Activated CD4-positive, alpha-beta T cell treated with anti-CD3 and anti-CD28 coated beads for 48 hours (primary cell): Measurements from ENCODE around the gene C17orf113.
A peak's percentile ranks its signal among the peaks of the same experiment; 100 is the strongest.

Experiments used
- DNase-seq: peaks from one replicate; pipeline ENCODE4 v3.0.0-alpha.2; 2020

C17orf113 gene

DNA sequence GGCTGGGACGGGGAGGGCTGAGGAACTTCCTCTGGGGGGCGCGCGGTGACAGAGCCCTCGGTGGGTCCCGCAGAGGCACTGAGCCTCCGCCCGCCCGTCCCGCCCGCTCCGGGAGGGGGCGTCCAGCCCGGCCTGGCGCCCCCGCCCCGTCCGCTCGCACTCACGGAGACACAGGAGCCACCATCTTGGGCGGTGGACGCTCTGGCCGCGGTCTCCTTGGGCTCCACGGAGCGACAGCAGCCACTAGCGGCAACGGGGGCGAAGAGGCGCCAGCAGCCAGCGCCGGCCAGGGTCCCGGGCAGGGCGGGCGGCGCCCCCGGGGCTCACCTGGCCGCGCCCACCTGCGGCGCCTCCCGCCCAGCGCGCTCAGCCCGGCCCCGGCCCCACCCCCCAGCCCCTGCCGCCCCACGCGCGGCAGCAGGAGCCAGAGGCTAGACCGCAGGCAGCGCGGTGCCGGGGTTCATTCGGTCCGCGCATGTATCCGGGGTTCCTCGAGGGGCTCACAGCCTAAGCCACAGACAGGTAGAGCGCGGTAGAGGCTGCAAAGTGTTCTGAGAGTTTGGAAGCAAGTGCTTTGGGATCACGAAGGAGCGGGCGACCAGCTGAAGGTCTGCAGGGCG, at the start of gene C17orf113:
Gene C17orf113 (minus strand): TSS at position 209 of the 620 bp plus-strand sequence. CDS start 7,225 bp downstream, outside the sequence.
- DNase-seq = peak; percentile 55

DNA sequence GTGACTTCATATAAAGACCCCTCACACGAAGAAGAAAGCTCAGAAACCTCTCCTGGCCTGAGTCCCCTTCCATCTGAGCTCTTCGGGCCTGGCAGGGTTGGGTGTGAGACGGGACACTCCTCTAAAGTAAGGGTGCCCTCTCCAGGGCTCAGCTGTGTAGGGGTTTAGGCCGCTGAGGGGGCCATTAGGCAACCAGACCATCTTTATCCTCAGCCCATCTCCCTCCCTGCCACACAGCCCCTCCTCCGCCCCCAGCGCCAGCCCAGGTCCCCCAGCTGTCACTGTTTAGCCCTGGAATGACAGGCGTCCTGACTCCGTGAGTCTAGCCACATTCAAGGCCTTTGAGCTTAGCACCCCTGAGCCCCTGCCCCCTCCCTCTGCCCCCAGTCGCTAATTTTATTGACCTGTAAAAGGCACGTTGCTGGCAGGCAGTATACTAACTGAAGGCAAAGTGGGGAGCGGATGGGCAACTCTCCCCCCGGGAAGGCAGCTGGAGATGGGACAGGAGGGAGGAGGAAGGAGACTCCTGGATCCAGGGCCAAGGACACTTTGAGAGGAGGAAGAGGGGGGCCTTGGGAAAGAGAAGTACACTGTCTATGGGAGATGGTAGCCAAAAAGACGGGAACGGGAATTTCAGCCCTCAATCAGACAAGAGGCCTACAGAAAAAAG, 48.5 kb upstream of the C17orf113 start:
- no peak for DNase-seq

DNA sequence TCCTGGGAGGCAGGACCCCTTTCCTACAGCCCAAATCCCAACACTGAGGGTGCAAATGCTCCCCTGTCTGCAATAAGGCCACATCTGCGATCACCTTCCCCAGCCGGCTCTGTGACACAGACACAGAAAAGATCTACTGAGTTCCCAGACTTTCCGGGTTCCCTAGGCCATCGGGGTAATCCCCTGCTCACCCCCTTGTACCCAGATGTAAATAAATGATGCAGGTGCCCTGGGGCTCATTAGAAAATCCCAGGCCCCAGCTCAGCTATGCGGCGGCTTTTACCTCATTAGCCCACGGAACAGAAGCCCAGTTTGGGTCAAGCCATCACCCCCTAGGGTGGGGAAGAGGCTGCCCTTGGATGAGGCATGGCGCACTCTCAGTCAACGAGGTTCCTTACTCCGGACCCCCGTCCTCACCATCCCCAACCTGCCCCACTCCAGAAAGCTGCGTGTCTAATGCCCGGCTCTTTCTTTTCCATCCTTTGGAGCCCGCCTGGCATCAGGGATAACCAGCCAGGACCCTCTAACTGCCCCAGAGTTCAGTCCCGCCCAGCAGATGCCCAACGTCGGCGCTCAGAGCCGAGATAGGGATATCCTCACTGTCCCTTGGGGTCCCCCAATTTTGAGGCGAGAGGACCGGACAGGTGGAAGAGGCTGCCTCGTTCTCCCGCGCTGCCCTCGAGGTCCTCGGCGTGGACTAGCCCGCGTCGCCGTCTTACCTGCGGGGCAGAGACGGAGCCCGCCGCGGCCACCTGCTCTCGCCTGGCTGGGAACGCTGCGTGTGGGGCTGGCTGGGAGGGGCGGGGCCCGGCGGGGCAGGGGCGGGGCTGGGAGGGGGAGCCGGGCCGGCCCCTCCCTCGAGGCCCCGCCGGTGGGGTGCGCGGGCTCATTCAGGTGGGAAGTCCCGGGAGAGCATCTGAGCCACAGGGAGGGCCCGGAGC, 47.6 kb upstream of the C17orf113 start, which contains the start of gene ZNF385C:
Gene ZNF385C (minus strand): TSS at position 783 of the 941 bp plus-strand sequence. CDS start 35,417 bp downstream, outside the sequence.
- peak; percentile 50 for DNase-seq

GRCh38 chr17:42096360-42097111, 46.1 kb upstream of the C17orf113 start:
- DNase-seq = no peak

DNA sequence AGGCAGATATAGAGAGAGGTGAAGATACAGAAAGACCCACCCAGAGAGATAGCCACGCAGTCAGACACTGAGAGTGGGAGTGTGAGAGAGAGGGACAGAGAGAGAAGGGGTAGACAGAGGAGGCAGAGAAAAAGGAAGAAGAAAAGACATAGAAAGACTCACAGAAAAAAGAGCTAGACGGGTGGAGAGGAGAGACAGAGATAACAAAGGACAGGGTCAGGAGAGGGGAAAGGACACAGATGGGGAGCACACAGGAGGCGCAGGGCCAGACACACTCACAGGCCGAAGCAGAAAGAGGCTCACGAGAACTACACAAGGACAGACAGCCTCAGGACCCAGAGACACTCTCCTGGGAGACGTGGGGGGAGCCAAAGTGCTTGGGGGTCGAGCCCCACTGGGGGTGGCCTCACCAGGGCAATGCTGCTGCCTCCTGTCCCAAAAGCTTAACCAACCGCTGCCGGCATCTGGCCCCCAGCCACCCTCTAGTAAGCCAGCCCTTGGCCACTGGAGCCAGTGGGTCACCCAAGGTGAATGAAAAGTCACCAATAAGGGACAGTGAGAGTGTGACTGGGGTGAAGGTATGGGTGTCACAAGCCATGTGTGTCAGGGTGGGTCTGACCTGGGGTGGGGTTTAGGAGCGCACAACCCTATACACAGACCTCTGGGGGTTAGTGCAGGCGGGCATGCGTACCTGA, 44.1 kb upstream of the C17orf113 start:
- no peak for DNase-seq

- DNase-seq = no peak
Measured at GRCh38 chr17:42092939-42093338, 42.5 kb upstream of the C17orf113 start.

DNA sequence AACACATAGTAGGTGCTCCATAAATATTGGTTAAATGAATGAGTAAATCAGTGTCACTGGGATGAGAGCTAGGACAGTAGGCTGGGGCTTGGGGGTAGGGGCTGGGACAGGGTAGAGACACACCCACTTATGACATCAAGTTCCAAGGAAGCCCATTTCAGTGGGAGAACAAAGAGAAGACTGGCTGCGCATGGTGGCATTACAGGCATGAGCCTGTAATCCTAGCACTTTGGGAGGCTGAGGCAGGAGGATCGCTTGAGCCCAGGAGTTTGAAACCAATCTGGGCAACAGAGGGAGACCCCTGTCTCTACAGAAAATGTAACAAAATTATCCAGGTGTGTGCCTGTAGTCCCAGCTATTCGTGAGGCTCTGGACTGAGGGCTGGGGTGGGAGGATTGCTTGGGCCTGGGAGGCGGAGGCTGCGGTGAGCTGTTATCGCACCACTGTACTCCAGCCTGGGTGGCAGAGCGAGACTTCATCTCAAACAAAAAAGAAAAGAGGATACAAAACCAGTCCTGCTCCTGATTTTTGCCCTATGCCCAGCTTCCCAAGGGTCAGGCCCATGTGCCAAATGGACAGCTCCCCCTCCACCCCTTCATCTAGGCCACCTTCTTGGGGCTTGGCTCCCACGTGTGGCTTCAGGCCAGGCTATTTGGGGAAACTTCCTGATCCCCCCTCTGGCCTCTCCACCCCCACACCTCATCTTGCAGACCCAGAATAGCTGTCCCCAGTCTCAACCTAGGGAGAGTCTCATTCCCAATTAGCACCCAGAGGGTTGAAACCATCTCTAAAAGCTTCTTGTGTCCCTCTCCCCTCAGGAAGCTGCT, 40.8 kb upstream of the C17orf113 start:
- DNase-seq = no peak

GRCh38 chr17:42088736-42089135, 38.3 kb upstream of the C17orf113 start:
- DNase-seq = no peak

DNA sequence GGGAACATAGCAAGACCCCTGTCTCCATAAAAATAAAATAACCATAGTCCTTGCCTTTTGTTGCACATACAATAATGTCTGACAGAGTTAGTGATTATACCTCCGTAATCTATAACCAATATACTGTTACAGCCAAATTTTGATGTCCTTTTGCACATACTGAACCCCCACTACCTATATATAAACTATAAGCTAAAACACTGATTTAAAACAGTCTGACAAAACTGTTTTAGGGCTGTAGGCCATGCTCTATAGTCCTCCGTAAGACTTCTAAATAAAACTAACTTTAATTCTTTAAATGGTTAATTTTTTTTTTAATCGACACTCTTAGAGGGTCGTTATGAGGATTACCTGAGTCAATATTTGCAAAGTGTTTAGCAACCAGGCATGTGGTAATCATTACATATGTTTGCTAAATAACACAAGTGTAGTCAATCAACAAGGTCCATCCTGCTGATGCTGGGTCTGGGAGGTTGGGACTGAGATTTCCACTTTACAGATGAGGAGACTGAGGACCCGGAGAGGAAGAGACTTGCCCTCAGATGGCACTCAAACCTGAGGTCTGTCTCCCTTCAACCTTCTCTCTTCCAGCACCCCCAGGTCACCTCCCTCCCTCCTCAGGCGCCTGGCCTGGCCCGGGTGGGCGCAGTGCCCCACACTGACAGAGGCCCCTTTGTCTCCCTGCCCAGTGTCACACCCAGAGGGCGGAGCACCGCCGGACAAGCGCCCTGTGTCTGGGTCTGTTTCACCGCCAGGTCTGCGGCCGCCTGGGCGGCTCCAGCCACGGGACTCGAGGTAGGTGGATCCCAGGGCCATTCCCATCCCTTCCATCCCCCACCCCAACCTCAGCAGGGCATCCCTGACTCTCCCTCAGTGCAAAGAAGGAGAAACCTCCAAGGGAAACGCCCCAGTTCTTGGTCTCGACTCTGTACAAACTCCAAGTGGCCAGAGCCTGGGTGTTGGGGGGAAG, 37.6 kb upstream of the C17orf113 start:
- no peak for DNase-seq

- no peak for DNase-seq
Measured at GRCh38 chr17:42087042-42087701, 36.8 kb upstream of the C17orf113 start.

GRCh38 chr17:42081516-42082129, 31.2 kb upstream of the C17orf113 start:
- no peak for DNase-seq

- no peak for DNase-seq
Measured at GRCh38 chr17:42079541-42079940, 29.1 kb upstream of the C17orf113 start.

DNA sequence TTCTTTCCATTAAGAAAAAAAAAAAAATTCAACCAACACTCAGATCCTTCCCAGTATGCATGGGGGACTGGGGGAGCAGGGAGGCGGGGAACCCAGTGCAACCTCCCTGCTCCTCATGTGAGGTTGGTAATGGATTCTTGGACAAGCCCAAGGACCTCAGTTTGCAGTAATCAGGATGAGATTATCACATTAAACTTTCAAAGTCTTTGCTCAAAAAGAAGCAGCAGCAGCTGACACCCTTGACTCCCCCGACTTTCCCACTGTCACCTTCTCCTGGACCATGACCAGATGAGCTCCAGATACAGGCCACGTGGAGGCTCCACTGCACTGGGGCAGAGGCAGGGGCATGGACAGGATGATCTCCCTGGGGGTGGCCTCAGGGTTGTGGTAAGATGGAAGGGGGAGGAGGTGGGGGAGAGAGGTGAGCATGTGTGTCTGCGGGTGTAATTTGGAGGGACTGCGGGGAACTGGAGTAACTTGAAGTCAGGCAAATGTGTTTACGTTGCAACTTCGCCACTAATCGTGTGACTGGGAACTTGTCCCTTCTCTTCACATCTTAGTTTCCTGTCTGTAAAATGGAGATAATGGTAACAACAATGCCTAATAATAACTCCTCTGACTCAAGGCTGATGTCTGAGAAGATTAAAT, 28.1 kb upstream of the C17orf113 start:
- DNase-seq = no peak

DNA sequence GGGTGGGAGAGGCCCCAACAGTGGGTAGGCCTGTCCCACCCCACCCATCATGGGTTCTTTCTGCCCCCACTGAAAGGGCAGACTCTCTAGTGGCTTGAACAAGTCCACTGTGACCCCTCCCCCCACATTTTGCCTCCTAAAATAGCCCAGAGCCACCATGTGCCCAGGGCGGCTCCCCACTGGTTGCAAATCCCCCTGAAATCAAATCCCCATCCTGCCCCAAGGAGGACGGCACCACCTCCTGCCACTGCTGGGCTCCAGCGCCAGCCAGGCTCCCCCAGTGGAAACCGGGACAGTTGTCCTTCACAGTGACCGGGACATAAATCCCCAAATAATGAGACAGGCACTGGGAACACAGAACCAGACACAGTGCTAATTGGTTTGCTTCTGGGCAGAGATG, 27.4 kb upstream of the C17orf113 start:
- DNase-seq = no peak

DNA sequence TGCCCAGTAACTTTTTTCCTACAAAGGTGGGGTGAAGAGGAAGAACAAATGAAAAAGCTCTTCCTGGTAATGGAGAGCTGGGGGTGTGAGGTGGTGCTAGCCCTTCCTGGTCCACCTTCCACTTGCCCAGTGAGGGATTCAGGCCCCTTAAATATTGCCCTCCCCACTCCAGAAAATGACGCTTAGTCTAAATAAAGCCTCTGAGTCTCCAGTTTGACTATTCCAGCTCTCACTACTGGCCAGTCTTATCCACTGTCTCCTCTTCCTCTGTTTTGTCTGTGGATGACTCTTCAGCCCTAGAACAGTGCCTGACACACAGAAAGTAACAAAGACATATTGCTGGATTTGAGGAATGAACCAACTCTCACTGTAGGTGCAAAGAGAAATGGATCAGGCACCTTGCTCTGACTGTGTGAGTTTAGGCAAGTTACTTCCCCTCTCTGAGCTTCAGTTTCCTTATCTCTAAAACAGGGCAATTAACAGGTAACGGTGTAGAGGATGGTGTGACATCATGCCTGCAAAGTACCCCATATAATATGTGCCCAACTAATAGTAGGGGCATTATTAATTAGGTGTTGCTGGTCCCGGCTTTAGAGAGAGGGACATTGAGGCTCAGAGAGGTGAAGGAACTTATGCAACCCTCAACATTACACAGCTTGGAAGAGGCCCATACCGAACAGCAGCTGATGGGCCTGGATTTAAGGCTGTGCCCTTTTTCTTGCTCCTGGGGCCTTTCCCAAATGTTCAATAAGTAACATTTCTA, 26.6 kb upstream of the C17orf113 start:
- no peak for DNase-seq

GRCh38 chr17:42075789-42076188, 25.4 kb upstream of the C17orf113 start:
- no peak for DNase-seq
